Ovary (tissue), 9 donors: Measurements from ENCODE around the gene TMEM185B. TPM values are rescaled to one million over a fixed set of nuclear protein-coding genes. Genes with fewer than 3 reads are reported as not detected.

Source experiments
- DNase-seq, 5 donors: peaks; one replicate each; pipeline ENCODE4 v3.0.0-alpha.2; 2019 to 2020
- H3K27ac ChIP-seq, 2 donors: fragments of 200-600 bp; one replicate each; pipeline versions ENCODE4 v1.5.1 to v1.8.0; 2019 to 2022
- H3K27me3 ChIP-seq: fragments of 200-600 bp; one replicate; pipeline ENCODE4 v1.8.0; 2022
- H3K36me3 ChIP-seq: fragments of 200-600 bp; sonication (generic); one replicate; pipeline ENCODE4 v1.5.1; 2019
- H3K4me1 ChIP-seq: one replicate; pipeline ENCODE4 v1.8.1; 2013; ENCODE audit warnings: mild to moderate bottlenecking, moderate library complexity; ENCODE audit not compliant: insufficient read depth
- H3K4me3 ChIP-seq: fragments of 200-600 bp; sonication (generic); one replicate; pipeline ENCODE4 v1.5.1; 2017
- H3K9me3 ChIP-seq, 2 donors: fragments of 200-600 bp in 1 of 2; sonication (generic) in 1 of 2; one replicate each; pipeline versions ENCODE4 v1.5.1 to v1.8.1; 2013 to 2019; ENCODE audit warnings: mild to moderate bottlenecking in 1 of 2, moderate library complexity in 1 of 2
- EP300 ChIP-seq: sonication (generic); formaldehyde crosslinking; IDR thresholded peaks from one replicate; pipeline ENCODE4 v1.6.1; 2017; ENCODE audit warnings: antibody characterized with exemption
- POLR2A ChIP-seq: fragments of 450-650 bp; IDR thresholded peaks from one replicate; pipeline ENCODE4 v1.6.1; 2017; ENCODE audit warnings: antibody characterized with exemption, mild to moderate bottlenecking, moderate library complexity
- WGBS, 3 donors: extraction: QIAGEN DNeasy Blood & Tissue Kit in 1 of 3; methylation state at CpG; one replicate each; pipeline versions ENCODE4 v1.1.5 to v1.1.7; 2013 to 2017; 5-methylcytosine and 5-hydroxymethylcytosine counted together
- intact Hi-C, 4 donors: fragments of 100-400 bp; cut with DNase I; formaldehyde crosslinking; loops; one replicate each; pipeline versions ENCODE4 v1.11.0 to v1.15.1; 2022 to 2023
- polyA plus RNA-seq, 2 donors: library from polyadenylated mRNA; stranded (reverse); fragments of 200-250 nt in 1 of 2; fragments of 350-450 nt in 1 of 2; fragmentation: Illumina TruSeq in 1 of 2; extraction: RNeasy Lipid Tissue Mini Kit (QIAGEN cat#74804) in 1 of 2; gene quantifications; one replicate each; pipeline ENCODE4 v1.2.3, GENCODE V29; 2013 to 2014
- total RNA-seq, 7 donors: library from RNA; depleted of rRNA in 2 of 7; stranded (reverse); fragments of >200 nt in 2 of 7; fragmentation: NEBNext Ultra II Directional in 3 of 7; extraction: Animal tissue kit (Norgen Biotek cat#: 25700) in 3 of 7; gene quantifications; one replicate each; pipeline versions ENCODE4 v1.1.0 to v1.2.4, GENCODE V29; 2016 to 2023
- TF ChIP-seq, protein P1 (sequence below), 3 donors: fragments of 450-650 bp in 2 of 3; fragments of 200-600 bp in 1 of 3; IDR thresholded peaks; one replicate each; pipeline versions ENCODE4 v1.5.1 to v1.8.0; 2016 to 2022; ENCODE audit warnings: antibody characterized with exemption in 3 of 3, mild to moderate bottlenecking in 1 of 3
- donor health status: DM: no; HTN: no; CAD: no; lungs with moderate emphysema.
- donor health status: DM: no; HTN: no; CAD: no.
- donor health status: Bipolar disorder and iron deficiency.
- donor health status: DM: yes; HTN: yes; CAD: no.
- donor health status: DM: no; HTN: no; CAD: no.
- donor health status: DM: yes; HTN: yes; CAD: no.

TMEM185B gene
- total and polyA plus RNA-seq, 9 donors: 6.4 to 26.0 (median 14.5) TPM

- intact Hi-C loops: no loop called here
- DNase-seq: no peak
- Histone ChIP-seq H3K4me1 (peaks cover 6% of the 10 kb centered on the region), H3K9me3 (no peaks in the 10 kb centered on the region), H3K36me3 (no peaks in the 10 kb centered on the region), H3K27ac (no peak overlapping the region), H3K27me3 (no peaks in the 10 kb centered on the region), H3K4me3 (no peak overlapping the region)
- WGBS, 3 donors: 84 to 91% (median 85%) methylated on average over 2 of the region's 2 CpGs
- TF ChIP-seq, protein P1, sequence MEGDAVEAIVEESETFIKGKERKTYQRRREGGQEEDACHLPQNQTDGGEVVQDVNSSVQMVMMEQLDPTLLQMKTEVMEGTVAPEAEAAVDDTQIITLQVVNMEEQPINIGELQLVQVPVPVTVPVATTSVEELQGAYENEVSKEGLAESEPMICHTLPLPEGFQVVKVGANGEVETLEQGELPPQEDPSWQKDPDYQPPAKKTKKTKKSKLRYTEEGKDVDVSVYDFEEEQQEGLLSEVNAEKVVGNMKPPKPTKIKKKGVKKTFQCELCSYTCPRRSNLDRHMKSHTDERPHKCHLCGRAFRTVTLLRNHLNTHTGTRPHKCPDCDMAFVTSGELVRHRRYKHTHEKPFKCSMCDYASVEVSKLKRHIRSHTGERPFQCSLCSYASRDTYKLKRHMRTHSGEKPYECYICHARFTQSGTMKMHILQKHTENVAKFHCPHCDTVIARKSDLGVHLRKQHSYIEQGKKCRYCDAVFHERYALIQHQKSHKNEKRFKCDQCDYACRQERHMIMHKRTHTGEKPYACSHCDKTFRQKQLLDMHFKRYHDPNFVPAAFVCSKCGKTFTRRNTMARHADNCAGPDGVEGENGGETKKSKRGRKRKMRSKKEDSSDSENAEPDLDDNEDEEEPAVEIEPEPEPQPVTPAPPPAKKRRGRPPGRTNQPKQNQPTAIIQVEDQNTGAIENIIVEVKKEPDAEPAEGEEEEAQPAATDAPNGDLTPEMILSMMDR (IDR thresholded peaks at IDR 0.05): no peak
- TF ChIP-seq POLR2A (no peak), EP300 (no peak)
Observed at GRCh38 chr2:120220756-120221155, 2.4 kb downstream of the TMEM185B start.

DNA sequence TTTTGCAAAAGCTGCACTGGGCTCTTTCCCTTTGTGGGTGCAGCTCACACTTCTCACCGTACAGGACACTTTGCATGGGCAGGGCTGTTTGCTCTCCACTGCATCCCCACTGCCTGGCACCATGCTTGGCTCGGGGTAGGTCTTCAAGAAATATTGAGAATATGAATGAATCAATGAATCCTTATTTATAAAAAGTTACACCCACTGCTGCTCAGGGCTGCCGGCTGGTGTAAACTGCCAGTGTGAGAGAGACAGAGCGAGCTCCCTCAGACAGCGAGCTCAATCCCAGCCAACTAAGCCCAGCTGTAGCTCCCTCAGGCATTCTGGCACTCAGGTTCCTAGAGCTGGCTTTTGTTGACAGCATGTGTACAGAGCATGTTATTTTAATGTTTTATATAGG lies 3.4 kb downstream of the TMEM185B start:
- intact Hi-C loops: no loop called here
- no peak for DNase-seq
- TF ChIP-seq POLR2A (no peak), EP300 (no peak)
- TF ChIP-seq, protein P1 (IDR thresholded peaks at IDR 0.05): no peak
- Histone ChIP-seq H3K4me3 (no peak overlapping the region), H3K9me3 (no peaks in the 10 kb centered on the region), H3K36me3 (no peaks in the 10 kb centered on the region), H3K27ac (no peak overlapping the region), H3K4me1 (peaks cover 6% of the 10 kb centered on the region), H3K27me3 (no peaks in the 10 kb centered on the region)
- 94 to 96% (median 95%) methylated on average over 5 of the region's 5 CpGs for WGBS, 3 donors

GRCh38 chr2:120219291-120219690 lies 3.9 kb downstream of the TMEM185B start:
- DNase-seq: no peak
- Histone ChIP-seq H3K27ac (no peak overlapping the region), H3K36me3 (no peaks in the 10 kb centered on the region), H3K4me1 (peaks cover 6% of the 10 kb centered on the region), H3K4me3 (no peak overlapping the region), H3K27me3 (no peaks in the 10 kb centered on the region), H3K9me3 (no peaks in the 10 kb centered on the region)
- WGBS, 3 donors: 96 to 97% (median 96%) methylated on average over 5 of the region's 5 CpGs
- TF ChIP-seq, protein P1 (IDR thresholded peaks at IDR 0.05): no peak
- no peak for TF ChIP-seq POLR2A
- TF ChIP-seq EP300: no peak
- intact Hi-C loops: no loop called here

- intact Hi-C loops: no loop called here
- no peaks in the 10 kb centered on the region for H3K36me3 ChIP-seq
- H3K27ac ChIP-seq: no peak overlapping the region
- no peaks in the 10 kb centered on the region for H3K27me3 ChIP-seq
- H3K4me3 ChIP-seq: no peak overlapping the region
- DNase-seq: no peak
- WGBS, 3 donors: 87 to 97% (median 94%) methylated on average over 5 of the region's 5 CpGs
- H3K9me3 ChIP-seq: no peaks in the 10 kb centered on the region
- TF ChIP-seq EP300: no peak
- TF ChIP-seq POLR2A: no peak
- H3K4me1 ChIP-seq: no peaks in the 10 kb centered on the region
Observed at GRCh38 chr2:120218181-120218580, 5.0 kb downstream of the TMEM185B start.

GRCh38 chr2:120210270-120210693 lies 12.9 kb downstream of the TMEM185B start:
- TF ChIP-seq POLR2A: no peak
- TF ChIP-seq EP300: no peak
- TF ChIP-seq, protein P1 (IDR thresholded peaks at IDR 0.05): no peak
- H3K36me3 ChIP-seq: no peaks in the 10 kb centered on the region
- no peaks in the 10 kb centered on the region for H3K4me1 ChIP-seq
- no peak overlapping the region for H3K4me3 ChIP-seq
- no peaks in the 10 kb centered on the region for H3K27me3 ChIP-seq
- no peak overlapping the region for H3K27ac ChIP-seq
- no peaks in the 10 kb centered on the region for H3K9me3 ChIP-seq
- intact Hi-C loops: no loop called here
- no peak for DNase-seq
- 71 to 81% (median 73%) methylated on average over 10 of the region's 10 CpGs for WGBS, 3 donors
